ENCODE data around the gene DNAH9.

DNAH9 gene, protein sequence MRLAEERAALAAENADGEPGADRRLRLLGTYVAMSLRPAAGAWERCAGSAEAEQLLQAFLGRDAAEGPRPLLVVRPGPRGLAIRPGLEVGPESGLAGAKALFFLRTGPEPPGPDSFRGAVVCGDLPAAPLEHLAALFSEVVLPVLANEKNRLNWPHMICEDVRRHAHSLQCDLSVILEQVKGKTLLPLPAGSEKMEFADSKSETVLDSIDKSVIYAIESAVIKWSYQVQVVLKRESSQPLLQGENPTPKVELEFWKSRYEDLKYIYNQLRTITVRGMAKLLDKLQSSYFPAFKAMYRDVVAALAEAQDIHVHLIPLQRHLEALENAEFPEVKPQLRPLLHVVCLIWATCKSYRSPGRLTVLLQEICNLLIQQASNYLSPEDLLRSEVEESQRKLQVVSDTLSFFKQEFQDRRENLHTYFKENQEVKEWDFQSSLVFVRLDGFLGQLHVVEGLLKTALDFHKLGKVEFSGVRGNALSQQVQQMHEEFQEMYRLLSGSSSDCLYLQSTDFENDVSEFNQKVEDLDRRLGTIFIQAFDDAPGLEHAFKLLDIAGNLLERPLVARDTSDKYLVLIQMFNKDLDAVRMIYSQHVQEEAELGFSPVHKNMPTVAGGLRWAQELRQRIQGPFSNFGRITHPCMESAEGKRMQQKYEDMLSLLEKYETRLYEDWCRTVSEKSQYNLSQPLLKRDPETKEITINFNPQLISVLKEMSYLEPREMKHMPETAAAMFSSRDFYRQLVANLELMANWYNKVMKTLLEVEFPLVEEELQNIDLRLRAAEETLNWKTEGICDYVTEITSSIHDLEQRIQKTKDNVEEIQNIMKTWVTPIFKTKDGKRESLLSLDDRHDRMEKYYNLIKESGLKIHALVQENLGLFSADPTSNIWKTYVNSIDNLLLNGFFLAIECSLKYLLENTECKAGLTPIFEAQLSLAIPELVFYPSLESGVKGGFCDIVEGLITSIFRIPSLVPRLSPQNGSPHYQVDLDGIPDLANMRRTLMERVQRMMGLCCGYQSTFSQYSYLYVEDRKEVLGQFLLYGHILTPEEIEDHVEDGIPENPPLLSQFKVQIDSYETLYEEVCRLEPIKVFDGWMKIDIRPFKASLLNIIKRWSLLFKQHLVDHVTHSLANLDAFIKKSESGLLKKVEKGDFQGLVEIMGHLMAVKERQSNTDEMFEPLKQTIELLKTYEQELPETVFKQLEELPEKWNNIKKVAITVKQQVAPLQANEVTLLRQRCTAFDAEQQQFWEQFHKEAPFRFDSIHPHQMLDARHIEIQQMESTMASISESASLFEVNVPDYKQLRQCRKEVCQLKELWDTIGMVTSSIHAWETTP (N-terminal part only)

DNA sequence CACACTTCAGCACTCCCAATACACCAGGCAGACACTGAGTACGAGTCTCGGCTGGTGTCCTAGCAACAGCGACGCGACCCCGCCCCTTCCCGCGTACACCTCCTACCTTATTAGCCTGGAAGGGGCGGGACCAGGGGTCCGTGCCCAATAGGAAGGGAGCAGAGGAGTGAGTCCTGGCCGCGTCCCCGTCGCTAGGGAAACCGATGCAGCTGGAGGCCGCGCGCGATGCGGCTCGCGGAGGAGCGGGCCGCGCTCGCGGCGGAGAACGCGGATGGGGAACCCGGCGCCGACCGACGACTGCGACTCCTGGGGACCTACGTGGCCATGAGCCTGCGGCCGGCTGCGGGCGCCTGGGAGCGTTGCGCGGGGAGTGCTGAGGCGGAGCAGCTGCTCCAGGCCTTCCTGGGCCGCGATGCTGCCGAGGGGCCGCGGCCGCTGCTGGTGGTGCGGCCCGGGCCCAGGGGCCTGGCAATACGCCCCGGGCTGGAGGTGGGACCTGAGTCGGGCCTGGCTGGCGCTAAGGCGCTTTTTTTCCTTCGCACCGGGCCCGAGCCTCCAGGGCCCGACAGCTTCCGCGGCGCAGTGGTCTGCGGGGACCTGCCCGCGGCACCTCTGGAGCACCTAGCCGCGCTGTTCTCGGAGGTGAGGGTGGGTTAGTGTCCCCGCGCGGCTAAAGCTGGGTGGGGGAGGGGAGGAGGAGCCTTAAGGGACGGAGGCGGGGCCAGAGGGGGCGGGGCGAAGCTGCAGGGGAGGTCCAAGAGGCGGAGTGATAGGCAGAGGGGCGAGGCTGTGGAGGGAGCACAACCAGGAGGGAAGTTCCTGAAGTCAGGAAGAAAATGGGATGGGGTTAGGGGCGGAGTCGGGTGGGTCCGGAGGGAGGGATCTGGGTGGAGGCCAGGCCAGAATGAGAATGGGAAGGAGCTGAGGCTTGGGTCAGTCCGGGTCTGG is at the start of gene DNAH9:
Gene DNAH9 (plus strand): TSS at position 197 of the 948 bp plus-strand sequence. CDS start 29 bp downstream, at position 226.
- no peak for DNase-seq (ENCODE audit: low read depth, low spot score)

DNA sequence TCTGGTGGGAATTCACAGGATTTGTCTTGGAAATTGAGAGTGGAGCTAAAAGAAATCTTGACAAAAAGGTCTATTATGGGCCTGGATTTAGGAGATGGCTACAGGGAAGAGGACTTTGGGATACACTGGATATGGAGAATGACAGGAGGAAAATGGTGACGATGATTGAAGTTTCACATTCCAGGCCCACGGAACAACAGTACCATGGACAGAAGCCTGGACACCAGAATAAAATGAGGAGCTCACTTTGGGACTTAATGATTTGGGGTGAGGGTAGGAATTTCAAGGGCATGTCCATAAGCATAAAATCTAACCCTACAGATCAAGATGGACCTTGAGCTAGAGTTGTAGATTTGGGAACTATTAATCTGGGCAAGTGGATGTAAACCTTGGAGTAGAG is 47.8 kb upstream of the DNAH9 start:
- no peak for DNase-seq (ENCODE audit: low read depth, low spot score)

DNA sequence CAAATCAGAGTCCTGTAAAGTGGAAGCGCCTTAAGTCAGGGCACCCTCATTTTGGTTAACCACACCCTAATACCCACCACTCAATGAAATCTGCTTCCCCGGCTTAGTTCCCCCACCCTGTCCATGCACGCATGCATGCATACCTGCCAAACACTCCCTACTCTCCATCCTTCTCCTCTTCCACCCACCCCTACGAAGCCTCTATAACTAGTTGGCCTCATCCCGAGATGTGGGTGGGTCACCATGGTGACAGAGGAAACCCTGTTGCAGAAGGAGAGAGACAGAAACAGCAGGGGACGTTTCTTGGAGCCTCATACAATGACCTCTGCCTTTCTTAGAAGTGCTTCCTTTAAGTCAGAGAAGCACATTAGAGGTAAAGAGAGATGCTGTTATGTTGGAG is 46.8 kb upstream of the DNAH9 start:
- no peak for DNase-seq (ENCODE audit: low read depth, low spot score)

DNA sequence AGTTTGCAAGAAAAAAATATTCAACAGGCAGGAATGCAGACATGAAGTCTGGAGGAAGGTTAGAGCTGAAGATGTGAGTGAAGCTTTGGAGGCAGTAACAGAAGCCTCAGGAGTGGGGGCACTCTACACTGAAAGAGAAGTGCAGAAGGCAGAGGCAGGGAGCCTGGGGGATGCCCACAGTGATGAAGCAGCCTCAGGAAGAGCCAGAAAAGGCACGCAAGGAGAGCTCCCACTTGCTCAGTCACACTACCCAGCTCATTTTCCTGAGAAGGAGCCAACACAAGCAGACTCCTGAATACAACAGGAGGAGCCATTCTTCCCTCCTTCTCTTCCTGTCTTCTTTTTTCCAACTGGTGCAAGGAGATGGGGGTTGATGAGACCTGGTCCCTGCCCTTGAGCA is 45.1 kb upstream of the DNAH9 start:
- DNase-seq (ENCODE audit: low read depth, low spot score) = no peak

DNA sequence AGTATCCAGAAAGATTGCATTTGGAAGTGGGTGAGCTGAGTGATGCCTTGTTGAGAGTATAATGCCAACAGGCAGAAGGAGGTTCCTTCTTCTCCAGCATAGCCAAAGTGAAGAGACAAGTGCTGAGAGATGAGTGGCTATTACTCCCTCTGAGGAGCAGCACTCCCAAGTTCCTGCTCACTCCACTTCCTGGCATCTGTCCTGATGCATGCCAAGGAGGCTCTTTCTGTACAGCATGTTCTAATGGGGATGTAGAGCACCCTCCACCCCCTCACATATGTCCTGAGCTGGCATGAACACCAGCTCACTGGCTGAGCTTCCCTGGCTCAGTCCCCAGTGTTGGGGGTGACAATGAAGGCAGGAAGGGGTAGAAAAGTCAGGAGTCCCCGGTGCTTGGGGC is 44.2 kb upstream of the DNAH9 start:
- DNase-seq (ENCODE audit: low read depth, low spot score) = no peak

DNA sequence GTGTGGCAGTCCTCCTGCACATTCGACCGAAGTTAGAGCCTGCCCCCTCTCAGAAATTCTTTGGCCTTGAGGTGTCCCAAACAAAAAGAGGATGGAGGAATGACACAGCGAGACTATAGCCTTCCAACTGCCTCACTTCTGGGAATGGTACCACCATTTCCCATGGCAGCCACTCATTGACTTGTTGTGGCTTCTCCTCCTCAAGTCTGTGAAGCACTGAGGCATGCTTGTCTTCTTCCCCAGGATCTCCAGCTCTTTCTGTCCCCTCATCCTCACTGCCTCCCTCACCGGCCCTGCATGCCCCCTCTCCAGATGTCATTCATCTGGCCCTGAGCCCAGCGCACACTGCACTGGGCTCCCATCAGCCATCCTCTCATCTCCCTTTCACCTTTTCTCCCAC is 43.7 kb upstream of the DNAH9 start:
- DNase-seq (ENCODE audit: low read depth, low spot score) = no peak

DNA sequence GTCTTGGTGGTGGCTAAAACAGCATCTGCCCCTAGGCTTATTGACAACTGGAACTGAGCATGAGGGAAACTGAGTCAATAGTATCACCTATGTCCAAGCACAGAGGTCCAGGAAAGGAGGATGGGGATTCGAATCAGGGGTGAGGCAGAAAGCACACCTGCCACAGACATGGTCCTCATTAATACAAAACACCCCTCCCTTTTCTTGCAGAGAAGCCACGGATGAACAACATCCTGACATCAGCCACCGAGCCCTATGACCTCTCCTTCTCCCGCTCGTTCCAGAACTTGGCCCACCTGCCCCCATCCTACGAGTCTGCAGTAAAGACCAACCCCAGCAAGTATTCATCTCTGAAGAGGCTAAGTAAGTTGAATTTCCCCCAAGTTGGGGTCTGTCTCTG is 42.7 kb upstream of the DNAH9 start:
- no peak for DNase-seq (ENCODE audit: low read depth, low spot score)

DNA sequence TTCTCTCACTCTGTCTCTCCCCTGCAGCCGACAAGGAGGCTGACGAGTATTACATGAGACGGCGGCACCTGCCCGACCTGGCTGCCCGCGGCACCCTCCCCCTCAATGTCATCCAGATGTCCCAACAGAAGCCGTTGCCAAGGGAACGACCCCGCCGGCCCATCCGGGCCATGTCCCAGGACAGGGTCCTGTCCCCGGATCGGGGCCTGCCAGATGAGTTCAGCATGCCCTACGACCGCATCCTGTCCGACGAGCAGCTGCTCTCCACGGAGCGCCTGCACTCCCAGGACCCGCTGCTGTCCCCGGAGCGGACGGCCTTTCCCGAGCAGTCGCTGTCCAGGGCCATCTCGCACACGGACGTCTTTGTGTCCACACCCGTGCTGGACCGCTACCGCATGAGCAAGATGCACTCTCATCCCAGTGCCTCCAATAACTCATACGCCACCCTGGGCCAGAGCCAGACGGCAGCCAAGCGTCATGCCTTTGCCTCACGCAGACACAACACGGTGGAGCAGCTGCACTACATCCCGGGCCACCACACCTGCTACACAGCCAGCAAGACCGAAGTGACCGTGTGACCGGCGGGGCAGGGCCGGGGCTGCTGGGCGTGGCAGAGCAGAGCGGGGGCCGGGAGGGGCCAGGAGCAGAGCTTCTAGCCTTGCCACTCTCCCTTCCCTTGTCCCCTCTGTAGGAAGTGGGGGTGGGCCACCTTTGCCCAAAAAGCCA is 40.4 kb upstream of the DNAH9 start:
- DNase-seq (ENCODE audit: low read depth, low spot score) = no peak

DNA sequence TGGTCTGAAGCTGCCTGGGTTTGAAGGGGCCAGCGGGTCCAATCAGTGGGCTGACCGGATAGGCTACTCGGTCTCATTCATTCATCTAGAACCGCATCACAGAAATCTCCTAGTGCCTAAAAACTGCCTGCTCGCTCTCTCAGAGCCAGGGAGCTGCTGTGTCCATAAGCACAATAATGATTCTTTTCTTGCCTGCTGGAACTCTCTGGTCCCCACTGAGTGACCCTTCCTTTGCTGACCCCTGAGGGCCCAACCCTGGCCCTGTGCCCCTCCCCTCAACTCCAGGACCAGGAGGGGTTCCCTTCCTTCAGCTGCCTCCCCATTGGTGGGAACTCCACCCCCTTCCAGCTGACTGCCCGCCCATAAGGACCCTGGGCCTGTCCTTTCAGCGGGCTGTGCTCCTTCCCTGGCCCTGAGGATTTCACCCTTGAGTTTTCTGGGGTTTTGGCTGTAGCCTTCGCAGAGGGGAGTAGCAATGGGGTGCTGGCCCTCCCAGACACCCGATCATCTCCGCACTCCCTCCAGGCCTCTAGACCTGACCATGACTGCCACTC is 39.5 kb upstream of the DNAH9 start:
- DNase-seq (ENCODE audit: low read depth, low spot score) = no peak

DNA sequence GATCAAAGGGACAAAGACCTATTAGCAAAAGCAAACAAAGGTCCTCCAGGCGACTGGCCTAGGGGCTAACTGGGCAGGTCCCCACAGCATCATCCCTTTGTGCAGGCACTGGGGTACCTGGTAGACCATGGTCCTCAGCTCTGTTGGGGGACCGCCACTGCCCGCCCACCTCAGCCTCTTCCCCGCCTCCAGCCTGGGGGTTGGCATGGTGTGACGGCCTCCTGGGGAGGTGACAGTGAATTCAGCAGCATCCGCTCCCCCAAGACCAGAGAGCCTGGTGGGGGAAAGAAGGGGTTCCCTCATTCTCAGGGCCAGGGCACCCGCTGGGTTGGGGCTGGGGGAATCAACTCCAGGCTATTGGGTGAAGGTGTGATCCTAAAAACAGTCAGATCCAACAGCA is 38.7 kb upstream of the DNAH9 start:
- DNase-seq (ENCODE audit: low read depth, low spot score) = no peak

DNA sequence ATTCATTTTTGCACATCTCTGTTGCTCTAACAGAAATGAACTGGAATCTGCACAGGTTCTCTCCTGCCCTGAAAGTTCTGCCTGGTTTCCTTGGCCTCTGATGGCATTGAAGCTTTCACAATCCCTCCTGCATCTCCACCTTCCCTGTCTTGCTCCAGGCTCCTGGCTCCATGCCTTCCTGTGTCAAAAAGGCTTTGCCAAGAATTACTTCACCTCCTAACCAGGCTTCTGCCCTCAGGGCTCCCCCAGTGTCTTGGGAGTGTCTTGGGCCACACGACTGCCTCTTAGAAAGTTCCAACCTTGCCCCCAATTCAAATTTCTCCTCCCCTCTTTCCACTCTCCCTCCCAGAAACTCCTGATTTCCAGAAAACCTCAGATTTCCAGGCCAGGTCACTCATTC is 37.0 kb upstream of the DNAH9 start:
- DNase-seq (ENCODE audit: low read depth, low spot score) = no peak

DNA sequence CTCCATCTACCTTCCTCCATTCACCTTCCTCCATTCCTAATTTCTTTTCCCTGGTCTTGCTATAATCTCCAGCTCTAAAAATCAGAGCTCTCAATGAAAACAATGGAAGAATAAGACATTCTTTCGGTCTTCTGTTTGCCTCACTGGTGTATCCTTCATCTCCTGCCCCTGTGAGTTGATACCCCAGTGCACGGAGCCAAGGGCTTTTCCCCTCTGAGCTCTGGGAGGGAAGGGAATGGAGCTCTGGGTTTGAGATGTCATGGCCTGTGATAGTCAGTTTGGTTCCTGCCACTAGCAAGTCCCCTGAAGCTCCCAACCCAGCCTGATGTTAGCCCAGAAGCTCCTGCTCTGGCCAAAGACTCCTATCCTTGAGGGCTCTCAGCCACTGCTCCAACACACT is 36.6 kb upstream of the DNAH9 start:
- DNase-seq (ENCODE audit: low read depth, low spot score) = no peak

DNA sequence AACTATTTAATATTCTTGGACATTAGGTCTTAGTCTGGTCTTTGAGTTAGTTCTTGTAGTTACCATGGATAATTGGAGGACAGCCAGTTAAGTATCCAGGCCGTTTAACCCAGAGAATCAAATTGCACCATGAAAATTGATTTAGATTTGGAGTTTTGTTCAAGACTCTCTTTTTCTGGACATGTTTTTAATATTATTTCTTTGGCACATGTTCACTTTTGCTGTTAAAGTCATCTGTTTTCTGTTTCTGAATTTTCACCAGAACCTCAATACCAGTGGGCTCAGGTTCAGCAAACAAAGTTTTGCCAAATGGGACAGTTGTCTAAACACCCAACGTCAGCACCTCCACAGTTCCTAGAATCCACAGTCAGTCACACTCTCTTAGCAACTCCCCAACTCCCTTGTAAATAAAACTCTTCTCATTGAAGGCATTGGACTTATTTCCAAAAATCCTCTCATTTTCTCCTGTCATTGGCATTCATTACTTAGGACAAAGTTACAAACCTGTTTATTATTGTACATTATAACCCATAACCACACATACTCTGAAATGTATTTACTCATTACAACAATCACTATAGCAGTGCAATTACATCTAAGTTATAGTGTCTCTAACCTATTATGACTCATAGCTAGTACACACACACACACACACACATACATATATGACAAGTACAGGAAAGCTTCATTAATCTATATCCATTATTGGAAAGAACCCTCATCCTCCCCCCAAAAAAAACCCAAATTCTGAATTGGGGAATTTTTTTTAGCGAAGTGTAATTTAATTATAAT is 33.5 kb upstream of the DNAH9 start:
- DNase-seq (ENCODE audit: low read depth, low spot score) = no peak

DNA sequence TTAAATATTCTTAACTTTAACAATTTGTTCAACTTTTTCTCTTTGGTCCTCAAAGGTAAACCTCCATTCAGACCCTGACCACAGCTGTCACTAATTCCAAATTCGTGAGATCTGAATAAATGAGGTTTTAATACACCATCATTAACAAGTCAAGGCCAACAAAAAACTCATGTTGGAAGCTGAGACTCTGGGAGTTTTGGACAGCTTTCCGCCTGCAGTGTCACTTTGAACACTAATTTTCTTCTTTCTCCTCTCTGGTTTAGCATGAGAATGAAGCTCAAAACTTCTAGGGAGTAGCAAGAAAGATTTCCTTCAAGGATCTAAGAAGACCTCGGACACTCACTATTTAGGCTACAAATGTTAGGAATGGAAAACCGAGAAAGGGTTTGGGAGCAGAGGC is 32.7 kb upstream of the DNAH9 start:
- no peak for DNase-seq (ENCODE audit: low read depth, low spot score)

DNA sequence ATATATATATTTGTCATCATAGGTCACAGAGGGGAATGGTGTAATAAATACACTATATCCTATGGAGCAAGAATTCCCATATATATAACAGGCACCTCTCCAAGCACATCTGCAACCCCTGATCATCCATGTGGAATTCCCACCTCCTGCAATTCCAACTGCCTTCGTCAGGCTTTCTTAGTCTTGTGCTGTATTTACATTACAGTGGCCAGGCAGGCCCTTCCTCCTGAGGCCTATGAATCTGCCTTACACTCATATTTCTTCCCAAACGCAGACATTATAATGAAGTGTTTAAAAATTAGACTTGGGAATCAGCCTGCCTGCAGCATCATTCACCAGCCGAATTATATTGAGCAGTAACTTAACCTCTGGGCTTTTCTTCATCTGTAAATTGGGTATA is 19.3 kb upstream of the DNAH9 start:
- no peak for DNase-seq (ENCODE audit: low read depth, low spot score)

DNA sequence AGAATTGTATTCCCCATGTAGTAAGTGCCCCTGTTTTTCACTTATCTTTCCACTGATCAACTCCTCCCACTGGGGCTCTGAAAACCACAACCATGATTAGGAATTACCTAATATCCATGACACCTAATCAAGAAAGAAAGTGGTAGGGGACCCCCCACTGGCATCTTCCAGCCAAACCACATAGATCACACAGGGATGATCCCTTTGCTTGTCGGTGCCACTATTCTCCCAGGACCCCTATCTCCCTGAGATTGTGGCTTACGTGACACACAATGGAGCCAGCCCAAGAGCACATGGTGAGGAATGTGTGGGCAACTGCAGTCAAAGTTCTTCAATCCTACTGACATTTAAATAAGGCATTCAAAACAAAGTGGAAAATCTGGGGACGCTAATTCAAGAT is 17.6 kb upstream of the DNAH9 start:
- no peak for DNase-seq (ENCODE audit: low read depth, low spot score)

DNA sequence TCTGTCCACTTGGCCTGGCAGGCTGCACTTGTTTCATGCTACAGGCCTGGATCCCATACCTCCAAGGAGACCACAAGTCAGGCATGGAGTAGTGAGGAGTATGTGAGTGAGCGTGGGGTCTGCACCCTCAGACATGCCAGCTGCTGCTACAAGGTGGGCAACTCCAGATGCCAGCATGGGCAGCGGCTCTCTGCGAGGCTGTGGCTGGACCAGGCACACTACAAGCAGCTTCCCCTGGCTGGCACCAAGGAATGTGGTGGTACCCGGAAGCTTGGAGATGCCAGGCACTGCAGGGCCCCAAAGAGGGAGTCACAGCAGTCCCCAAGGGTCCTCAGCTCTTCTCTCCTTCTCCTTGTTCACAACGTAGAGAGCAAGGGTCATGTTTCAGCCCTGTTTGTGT is 16.1 kb upstream of the DNAH9 start:
- DNase-seq (ENCODE audit: low read depth, low spot score) = no peak

DNA sequence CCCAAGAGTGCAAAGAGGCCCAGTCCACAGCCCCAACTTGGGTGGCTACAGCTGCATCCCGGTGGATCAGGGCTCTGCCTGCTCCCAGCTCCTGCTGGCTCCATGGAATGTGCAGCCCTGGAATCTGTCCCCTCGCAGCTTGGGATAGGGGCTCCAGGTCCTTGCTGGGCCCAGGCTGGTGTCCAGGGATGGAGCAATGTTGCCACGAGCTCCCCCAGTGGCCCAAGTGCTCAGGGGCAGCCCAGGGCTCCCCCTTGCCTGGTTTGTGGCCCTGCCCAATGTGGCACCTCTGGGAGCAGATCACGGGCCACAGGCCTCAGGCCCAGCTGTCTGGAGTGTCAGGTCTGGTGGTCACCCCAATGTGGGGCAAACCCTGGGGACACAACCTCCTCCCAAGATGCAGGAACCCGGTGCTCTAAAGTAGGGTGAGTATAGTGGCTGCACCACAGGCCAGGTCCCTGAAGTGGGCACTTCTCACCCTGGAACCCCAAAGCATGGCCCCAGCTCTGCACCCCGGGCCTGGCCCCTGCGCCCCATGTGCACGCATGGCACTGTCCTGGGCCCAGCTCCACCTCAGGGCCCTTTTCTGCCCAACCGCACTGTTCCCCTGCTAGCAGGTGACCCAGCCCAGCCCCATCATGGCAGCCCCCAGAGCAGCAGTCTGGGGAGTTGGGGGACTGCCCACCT is 14.8 kb upstream of the DNAH9 start:
- no peak for DNase-seq (ENCODE audit: low read depth, low spot score)
